Activated naive CD8-positive, alpha-beta T cell treated with anti-CD3 and anti-CD28 coated beads, Interleukin-2, amount 50 U/mL, for 24 hours (primary cell): ENCODE results near the gene ARPC4.

Experiments used
- ATAC-seq: fragments of 150-1000 bp; cut with Tn5 transposase; one replicate; pipeline ENCODE4 v1.10.0; 2021
- DNase-seq: peaks from one replicate; pipeline ENCODE4 v3.0.0; 2021
- H3K27ac Mint-ChIP-seq: one replicate; pipeline ENCODE4 v1.8.0; 2021; ENCODE audit warnings: mild to moderate bottlenecking, mixed read lengths
- H3K27me3 Mint-ChIP-seq: one replicate; pipeline ENCODE4 v1.8.0; 2021; ENCODE audit warnings: mixed read lengths
- H3K36me3 Mint-ChIP-seq: one replicate; pipeline ENCODE4 v1.8.0; 2021; ENCODE audit warnings: low read depth, mixed read lengths
- H3K4me1 Mint-ChIP-seq: one replicate; pipeline ENCODE4 v1.8.0; 2021; ENCODE audit warnings: mixed read lengths
- H3K4me3 Mint-ChIP-seq: one replicate; pipeline ENCODE4 v1.8.0; 2021; ENCODE audit warnings: mild to moderate bottlenecking, moderate library complexity, mixed read lengths
- H3K9me3 Mint-ChIP-seq: one replicate; pipeline ENCODE4 v1.8.0; 2021; ENCODE audit warnings: mixed read lengths

Gene ARPC4

DNA sequence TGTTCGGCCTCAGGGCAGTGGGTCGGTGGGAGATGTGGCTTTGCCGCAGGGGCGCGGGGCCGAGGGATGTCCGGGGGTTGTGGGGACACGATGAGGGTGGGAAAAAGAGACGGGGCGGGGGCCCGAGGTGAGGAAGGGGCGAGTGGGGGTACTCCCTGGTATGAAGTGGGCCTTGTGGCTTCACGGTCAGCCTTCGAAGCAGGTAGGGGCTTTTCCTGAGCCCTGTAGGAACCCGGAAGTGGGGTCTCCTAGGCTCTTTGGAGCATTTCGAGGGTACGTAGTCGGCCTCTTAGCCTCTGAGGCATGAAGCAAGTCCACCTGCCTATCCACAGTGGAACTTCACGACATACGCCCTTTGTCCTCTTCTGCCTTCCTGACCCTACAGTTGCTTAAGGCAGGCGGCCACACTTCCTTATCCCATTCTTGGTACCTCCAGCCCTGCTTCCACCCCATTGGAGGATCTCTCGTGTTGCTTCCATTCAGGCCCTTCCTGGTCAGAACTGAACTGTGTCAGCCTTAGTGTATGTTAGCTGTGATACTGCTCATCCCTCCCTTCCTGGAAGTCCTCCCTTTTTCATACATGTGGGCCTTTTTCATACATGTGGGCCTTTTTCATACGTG is 389 bp downstream of the ARPC4 start:
- Mint-ChIP-seq H3K4me1 (peaks cover 69% of the 10 kb centered on the region), H3K27ac (peak overlapping the region; percentile 100), H3K4me3 (peak overlapping the region; percentile 99), H3K27me3 (no peaks in the 10 kb centered on the region), H3K9me3 (no peaks in the 10 kb centered on the region), H3K36me3 (peaks cover 61% of the 10 kb centered on the region)
- DNase-seq, result peak; percentile 38
- peak; percentile 29 for ATAC-seq

DNA sequence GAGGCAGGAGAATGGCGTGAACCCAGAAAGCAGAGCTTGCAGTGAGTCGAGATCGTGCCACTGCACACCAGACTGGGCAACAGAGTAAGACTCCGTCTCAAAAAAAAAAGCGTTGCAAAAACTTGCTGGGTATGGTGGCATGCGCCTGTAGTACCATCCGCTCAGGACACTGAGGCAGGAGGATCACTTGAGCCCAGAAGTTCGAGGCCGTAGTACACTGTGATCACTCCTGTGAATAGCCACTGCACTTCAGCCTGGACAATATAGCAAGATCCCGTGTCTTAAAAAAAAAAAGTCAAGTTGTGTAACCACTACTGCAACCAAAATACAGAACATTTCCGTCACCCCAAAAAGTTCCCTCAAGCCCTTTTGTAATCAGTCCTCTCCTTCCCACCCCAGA is 1.5 kb downstream of the ARPC4 start:
- H3K27me3 Mint-ChIP-seq, result no peaks in the 10 kb centered on the region
- ATAC-seq (no peak), DNase-seq (no peak)
- peaks cover 61% of the 10 kb centered on the region for H3K4me1 Mint-ChIP-seq
- H3K27ac Mint-ChIP-seq, result peak overlapping the region; percentile 87
- peaks cover 62% of the 10 kb centered on the region for H3K36me3 Mint-ChIP-seq
- H3K4me3 Mint-ChIP-seq, result peak overlapping the region; percentile 99
- no peaks in the 10 kb centered on the region for H3K9me3 Mint-ChIP-seq

DNA sequence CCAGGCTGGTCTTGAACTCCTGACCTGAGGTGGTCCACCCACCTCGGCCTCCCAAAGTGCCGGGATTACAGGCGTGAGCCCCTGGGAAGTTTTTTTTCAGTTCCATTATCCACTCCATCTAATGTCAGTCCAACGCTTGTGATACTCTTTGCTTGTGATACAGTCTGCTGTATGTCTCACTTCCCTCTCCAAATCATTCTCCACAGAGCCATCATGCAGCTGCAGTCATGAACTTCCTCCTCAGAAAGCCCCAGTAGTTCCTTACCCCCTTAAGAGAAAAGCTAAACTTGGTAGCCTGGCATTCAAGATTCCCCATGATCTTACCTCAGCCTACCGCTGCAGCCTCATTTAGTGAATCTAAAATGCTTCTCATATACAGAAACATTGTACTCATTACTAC is 2.3 kb downstream of the ARPC4 start:
- peak overlapping the region; percentile 70 for H3K4me3 Mint-ChIP-seq
- ATAC-seq, result no peak
- H3K36me3 Mint-ChIP-seq, result peaks cover 62% of the 10 kb centered on the region
- DNase-seq, result no peak
- H3K27ac Mint-ChIP-seq, result peak overlapping the region; percentile 86
- H3K4me1 Mint-ChIP-seq, result peaks cover 57% of the 10 kb centered on the region
- H3K9me3 Mint-ChIP-seq, result no peaks in the 10 kb centered on the region
- H3K27me3 Mint-ChIP-seq, result no peaks in the 10 kb centered on the region

DNA sequence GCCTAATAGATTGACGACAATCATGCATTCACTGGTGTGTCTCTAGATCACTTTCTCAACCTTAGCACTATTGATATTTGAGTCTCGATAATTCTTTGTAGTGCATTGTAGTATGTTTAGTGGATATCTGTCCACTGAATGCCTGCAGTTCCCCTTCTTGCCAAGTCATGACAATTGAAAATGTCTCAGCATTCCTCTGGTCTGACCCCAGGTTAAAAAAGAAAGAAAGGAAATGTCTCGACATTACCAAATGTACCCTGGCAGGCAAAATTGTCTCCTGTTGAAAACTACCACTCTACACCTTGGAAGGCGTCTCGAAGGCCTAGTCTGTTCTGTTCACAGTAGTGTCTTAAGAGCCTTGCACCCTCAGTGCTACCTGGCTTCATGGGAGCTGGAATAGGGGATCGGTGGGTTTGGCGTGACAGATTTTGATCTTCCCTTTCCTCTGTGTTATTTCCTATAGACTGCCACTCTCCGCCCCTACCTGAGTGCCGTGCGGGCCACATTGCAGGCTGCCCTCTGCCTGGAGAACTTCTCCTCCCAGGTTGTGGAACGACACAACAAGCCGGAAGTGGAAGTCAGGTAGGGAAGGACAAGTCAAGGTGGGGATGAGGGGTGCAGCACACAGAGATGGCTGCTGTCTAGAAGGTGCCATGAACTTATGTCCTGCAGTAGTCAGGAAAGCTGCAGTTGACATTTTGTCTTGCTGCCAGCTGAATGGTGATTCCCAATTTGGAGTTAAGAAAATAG is 4.5 kb downstream of the ARPC4 start:
- peaks cover 39% of the 10 kb centered on the region for H3K4me1 Mint-ChIP-seq
- ATAC-seq (no peak), DNase-seq (no peak)
- H3K36me3 Mint-ChIP-seq, result peaks cover 66% of the 10 kb centered on the region
- no peaks in the 10 kb centered on the region for H3K27me3 Mint-ChIP-seq
- H3K4me3 Mint-ChIP-seq, result no peak overlapping the region
- no peaks in the 10 kb centered on the region for H3K9me3 Mint-ChIP-seq
- no peak overlapping the region for H3K27ac Mint-ChIP-seq

DNA sequence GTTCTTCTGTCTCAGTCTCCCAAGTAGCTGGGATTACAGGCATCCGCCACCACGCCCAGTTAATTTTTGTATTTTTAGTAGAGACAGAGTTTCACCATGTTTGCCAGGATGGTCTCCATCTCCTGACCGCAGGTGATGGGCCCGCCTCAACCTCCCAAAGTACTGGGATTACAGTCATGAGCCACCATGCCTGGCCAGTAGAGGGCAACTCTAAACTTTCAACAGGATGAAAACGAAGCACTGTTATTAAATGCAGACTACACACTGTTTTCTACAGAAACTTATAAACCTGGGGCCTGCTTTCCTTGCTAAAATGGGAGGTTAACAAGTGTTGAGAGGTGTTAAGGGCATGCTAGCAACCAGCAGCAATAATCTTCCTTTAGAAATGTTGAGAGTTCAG is 7.6 kb downstream of the ARPC4 start:
- H3K4me3 Mint-ChIP-seq, result no peak overlapping the region
- peaks cover 72% of the 10 kb centered on the region for H3K36me3 Mint-ChIP-seq
- no peak overlapping the region for H3K27ac Mint-ChIP-seq
- peaks cover 19% of the 10 kb centered on the region for H3K4me1 Mint-ChIP-seq
- no peak for ATAC-seq
- H3K9me3 Mint-ChIP-seq, result no peaks in the 10 kb centered on the region
- no peaks in the 10 kb centered on the region for H3K27me3 Mint-ChIP-seq
- no peak for DNase-seq

DNA sequence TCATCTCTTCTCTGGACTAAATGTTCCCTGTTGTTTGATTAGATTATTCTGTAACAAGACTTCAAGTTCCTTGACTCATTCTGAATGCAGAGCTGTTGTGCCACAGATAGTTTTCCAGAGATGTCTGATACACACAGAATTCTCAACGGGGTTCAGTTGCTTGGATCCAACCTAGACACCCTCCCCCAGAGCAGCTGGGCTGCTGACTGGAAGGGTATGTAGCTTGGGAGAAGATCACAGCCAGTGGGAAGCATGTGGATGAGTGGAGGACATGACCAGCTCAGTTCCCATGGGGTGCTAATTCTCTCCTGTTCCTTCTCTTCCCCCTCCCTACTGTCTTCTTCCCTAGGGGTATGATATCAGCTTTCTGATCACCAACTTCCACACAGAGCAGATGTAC is 10.6 kb downstream of the ARPC4 start:
- peaks cover 16% of the 10 kb centered on the region for H3K4me1 Mint-ChIP-seq
- H3K27me3 Mint-ChIP-seq, result no peaks in the 10 kb centered on the region
- no peak for ATAC-seq
- H3K9me3 Mint-ChIP-seq, result no peaks in the 10 kb centered on the region
- H3K36me3 Mint-ChIP-seq, result peaks cover 63% of the 10 kb centered on the region
- no peak overlapping the region for H3K27ac Mint-ChIP-seq
- H3K4me3 Mint-ChIP-seq, result no peak overlapping the region
- DNase-seq, result no peak

DNA sequence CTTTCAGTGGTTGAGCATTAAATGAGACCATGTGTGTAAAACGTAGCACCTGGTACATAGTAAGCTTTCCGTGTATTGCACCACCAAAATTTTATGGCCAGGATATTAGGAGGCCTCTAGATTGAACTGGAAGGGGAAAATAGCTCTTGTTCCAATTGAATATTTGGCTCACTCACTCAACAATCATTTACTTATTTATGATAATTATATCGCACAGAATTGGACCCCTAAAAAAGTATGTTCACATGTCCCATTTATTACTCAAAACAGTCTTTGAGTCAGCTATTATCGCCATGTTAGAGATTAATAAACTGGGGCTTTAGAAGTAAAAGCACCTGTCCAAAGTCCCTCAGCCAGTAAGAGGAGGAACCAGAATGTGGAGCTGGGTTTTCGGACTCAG is 12.1 kb downstream of the ARPC4 start:
- peaks cover 28% of the 10 kb centered on the region for H3K4me1 Mint-ChIP-seq
- no peaks in the 10 kb centered on the region for H3K9me3 Mint-ChIP-seq
- DNase-seq (no peak), ATAC-seq (no peak)
- no peak overlapping the region for H3K4me3 Mint-ChIP-seq
- no peak overlapping the region for H3K27ac Mint-ChIP-seq
- H3K27me3 Mint-ChIP-seq, result no peaks in the 10 kb centered on the region
- H3K36me3 Mint-ChIP-seq, result peaks cover 54% of the 10 kb centered on the region

DNA sequence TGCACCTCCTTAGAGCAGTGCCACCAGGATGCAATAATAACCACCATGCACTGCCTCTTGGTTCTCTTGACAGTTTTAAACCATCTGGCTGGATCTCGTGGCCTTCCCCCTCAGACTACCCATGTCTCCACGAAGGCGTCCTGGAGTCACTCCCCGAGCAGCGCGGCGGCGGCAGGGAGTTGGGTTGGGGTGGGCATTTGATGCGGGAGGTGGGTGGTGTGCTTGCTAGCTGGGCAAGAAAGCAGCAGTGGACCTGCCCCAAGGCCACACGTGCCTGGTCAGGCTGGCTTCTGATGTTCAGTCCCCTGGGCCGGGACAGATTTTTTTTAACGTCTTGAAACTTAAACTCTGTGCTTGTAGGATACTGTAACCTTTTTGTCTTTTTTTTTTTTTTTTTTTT is 13.3 kb downstream of the ARPC4 start:
- no peaks in the 10 kb centered on the region for H3K27me3 Mint-ChIP-seq
- no peaks in the 10 kb centered on the region for H3K9me3 Mint-ChIP-seq
- DNase-seq, result no peak
- no peak overlapping the region for H3K27ac Mint-ChIP-seq
- ATAC-seq, result no peak
- H3K36me3 Mint-ChIP-seq, result peaks cover 51% of the 10 kb centered on the region
- peaks cover 32% of the 10 kb centered on the region for H3K4me1 Mint-ChIP-seq
- H3K4me3 Mint-ChIP-seq, result no peak overlapping the region

DNA sequence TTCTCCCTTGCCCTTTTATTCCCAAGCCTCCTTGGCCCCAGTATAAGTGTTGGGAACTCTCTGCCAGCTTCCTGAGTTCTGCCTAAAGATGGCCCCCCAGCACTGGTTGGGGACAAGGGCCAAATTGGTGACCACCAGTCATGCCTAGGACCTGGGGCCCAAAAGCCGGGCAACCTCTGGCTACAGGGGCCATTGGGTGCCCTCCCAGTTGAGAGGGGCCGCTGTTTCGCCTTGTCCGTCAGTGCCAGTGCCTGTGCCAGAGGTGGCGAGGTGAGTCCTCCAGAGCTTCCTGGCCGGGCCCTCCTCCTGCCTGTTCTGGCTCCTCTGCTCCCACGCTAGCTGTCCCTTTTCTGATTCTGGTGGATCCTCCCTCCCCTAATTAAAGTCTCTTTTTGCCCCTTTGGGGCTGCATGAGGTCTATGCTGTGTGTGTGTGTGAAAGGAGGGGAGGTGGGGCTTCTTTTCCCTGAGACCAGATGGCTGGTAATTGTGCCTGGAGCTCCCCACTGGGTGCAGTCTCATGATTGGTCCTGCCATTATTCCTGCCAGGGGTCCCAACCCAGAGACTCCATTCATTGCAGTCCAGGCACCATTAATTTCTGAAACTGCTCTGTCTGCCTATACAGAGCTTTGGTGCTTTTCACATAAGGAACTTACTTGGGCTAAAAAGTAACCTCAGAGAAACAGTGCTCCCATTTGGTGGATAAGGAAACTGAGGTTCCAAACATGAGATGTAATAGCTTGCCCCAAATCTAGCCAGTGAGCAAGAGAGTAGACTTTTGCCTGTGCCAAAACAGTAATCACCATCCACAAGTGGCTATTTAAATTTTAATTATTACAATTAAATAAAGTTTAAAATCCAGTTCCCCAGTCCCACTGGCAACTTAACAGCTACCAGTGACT is 14.1 kb downstream of the ARPC4 start:
- H3K9me3 Mint-ChIP-seq, result no peaks in the 10 kb centered on the region
- no peaks in the 10 kb centered on the region for H3K27me3 Mint-ChIP-seq
- peak overlapping the region; percentile 41 for H3K27ac Mint-ChIP-seq
- H3K4me1 Mint-ChIP-seq, result peaks cover 35% of the 10 kb centered on the region
- DNase-seq (no peak), ATAC-seq (no peak)
- peaks cover 54% of the 10 kb centered on the region for H3K36me3 Mint-ChIP-seq
- H3K4me3 Mint-ChIP-seq, result no peak overlapping the region

DNA sequence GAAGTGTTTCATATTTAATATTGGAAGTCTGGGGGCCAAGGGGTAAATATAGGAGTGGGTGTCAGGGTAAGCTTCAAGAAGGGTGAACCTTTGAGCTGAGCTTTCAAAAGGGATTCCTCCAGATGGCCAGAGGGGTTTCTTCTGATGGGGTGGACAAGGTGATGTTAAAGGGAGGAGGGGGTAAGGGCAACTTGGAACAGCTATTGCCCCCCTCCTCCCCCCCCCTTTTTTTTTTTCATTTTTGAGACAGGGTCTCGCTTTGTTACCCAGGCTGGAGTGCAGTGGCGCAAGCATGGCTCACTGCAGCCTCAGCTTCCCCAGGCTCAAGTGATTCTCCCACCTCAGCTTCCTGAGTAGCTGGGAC is 15.1 kb downstream of the ARPC4 start:
- peaks cover 35% of the 10 kb centered on the region for H3K4me1 Mint-ChIP-seq
- ATAC-seq (no peak), DNase-seq (no peak)
- no peaks in the 10 kb centered on the region for H3K9me3 Mint-ChIP-seq
- H3K36me3 Mint-ChIP-seq, result peaks cover 53% of the 10 kb centered on the region
- H3K27me3 Mint-ChIP-seq, result no peaks in the 10 kb centered on the region
- no peak overlapping the region for H3K4me3 Mint-ChIP-seq
- peak overlapping the region; percentile 81 for H3K27ac Mint-ChIP-seq

DNA sequence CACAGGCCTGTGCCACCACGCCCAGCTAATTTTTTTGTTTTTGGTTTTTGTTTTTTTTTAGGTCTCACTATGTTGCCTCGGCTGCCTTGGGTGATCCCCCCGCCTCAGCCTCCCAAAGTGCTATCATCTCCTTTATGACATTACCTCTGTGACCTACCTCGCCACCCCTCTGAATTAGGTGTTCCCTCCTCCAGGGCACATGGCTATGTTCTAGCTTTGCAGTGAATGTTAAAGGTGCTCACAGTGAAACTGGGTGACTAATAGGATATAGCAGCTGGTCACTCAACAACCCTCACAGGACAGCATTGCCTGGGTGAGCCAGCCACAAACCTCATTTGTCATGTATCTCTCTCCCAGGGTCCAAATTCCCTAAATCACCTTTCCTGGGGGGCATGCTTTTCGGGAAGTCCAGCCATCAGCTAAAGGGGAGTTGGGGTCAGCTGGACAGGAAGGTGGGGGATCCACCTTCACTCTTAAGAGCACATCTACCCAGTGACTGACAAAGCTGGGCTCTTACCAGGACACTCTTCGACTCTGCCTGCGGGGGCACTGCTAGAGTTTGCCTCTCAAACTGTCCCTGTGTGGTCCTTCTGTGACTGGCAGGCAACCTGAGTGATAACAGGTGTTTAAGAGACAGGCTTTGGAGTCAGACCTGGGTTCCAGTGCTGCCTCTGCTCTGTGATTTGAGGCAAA is 15.6 kb downstream of the ARPC4 start:
- DNase-seq, result peak; percentile 57
- ATAC-seq, result peak; percentile 74
- Mint-ChIP-seq H3K36me3 (peaks cover 52% of the 10 kb centered on the region), H3K4me3 (peak overlapping the region; percentile 71), H3K27ac (peak overlapping the region; percentile 81), H3K9me3 (no peaks in the 10 kb centered on the region), H3K27me3 (no peaks in the 10 kb centered on the region), H3K4me1 (peaks cover 35% of the 10 kb centered on the region)

DNA sequence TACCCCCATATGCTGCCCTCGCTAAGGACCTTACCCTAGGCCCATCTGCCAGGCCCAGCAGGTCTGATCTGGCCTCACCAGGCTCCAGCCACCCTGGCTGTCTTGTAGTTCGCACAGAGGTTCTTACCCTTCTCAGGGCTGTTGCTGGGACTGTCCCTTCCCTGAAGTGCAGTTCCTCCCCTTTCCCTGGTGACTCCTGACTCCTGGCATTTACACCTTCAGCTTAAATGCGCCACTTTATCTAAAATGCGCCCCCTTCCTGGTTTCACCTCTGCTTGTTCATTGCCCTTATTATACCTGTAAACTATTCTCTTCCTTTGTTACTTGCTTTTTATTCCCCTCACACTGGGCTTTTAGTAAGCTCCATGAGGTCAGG is 16.3 kb downstream of the ARPC4 start:
- Mint-ChIP-seq H3K9me3 (no peaks in the 10 kb centered on the region), H3K27ac (peak overlapping the region; percentile 81), H3K27me3 (no peaks in the 10 kb centered on the region), H3K36me3 (peaks cover 46% of the 10 kb centered on the region), H3K4me3 (peak overlapping the region; percentile 71), H3K4me1 (peaks cover 35% of the 10 kb centered on the region)
- peak; percentile 22 for DNase-seq
- ATAC-seq, result peak; percentile 60

DNA sequence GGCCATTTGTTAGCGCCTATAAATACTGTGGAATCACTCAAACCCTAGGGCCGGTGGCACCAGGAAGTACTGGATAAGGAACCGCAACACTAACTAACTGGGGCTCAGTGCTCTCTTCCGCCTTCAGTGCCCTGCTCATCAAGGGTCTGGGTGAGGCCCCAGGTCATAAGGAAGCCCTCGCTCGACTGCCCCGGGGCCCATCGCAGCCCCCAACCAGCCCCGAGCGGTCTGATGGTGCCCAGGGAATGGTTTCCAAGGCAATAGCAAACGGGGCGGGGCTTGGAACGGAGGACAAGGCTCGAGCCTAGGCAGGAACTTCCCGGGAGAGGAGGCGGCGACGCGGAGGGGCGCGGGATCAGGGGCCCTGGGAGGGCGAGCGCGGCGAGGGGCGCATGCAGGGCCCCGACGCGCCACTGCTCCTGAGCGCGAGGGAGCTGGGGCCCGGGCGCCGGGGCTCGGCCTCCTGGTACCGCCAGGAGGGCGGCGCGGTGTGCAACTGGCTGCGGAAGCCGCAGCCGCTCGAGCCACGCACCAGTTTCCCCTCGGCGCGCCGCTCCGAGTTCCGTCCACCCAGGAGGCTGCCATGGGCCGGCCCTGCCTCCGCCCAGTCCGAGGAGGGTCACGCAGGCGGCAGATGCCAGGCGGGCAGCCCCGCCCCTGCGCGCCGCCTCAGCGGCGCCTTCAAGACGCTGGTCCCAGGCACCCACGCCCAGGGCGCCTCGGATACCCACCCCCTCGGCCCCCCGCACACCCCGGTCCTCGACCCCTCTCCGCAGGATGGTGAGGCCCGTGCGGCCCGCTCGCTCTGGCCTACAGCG is 16.9 kb downstream of the ARPC4 start, which contains the start of gene TTLL3:
TSS of gene TTLL3 (plus strand) at position 648 of the 818 bp plus-strand sequence. CDS start 400 bp downstream, outside the sequence.
- peak within 1 kb of the TSS; percentile 81 for H3K27ac Mint-ChIP-seq
- DNase-seq (peak; percentile 44), ATAC-seq (peak; percentile 26)
- peak within 1 kb of the TSS; percentile 71 for H3K4me3 Mint-ChIP-seq
- peaks cover 42% of the 10 kb centered on the region for H3K36me3 Mint-ChIP-seq
- no peaks in the 10 kb centered on the region for H3K27me3 Mint-ChIP-seq
- H3K4me1 Mint-ChIP-seq, result peaks cover 35% of the 10 kb centered on the region
- H3K9me3 Mint-ChIP-seq, result no peaks in the 10 kb centered on the region

DNA sequence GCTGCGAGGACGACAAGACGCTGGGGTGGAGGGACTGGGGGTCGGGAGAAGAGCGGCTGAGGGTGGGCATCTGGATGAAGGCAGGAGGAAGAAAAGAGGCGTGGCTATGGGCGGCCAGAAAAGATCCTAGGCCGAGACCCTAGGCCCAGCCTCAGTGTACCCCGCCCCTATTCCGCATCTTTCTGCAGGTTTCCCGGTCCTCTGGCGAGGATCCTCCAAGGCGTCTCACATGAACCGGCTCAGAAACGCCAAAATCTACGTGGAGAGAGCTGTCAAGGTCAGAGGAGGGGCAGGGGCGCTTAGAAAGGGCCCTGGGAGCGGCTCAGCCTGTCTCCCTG is 17.5 kb downstream of the ARPC4 start:
- DNase-seq (no peak), ATAC-seq (no peak)
- H3K27ac Mint-ChIP-seq, result peak overlapping the region; percentile 2
- H3K9me3 Mint-ChIP-seq, result no peaks in the 10 kb centered on the region
- H3K4me1 Mint-ChIP-seq, result peaks cover 35% of the 10 kb centered on the region
- peaks cover 36% of the 10 kb centered on the region for H3K36me3 Mint-ChIP-seq
- peak overlapping the region; percentile 16 for H3K4me3 Mint-ChIP-seq
- no peaks in the 10 kb centered on the region for H3K27me3 Mint-ChIP-seq
